DOHH2 (cell line): ENCODE results near the gene LRRC40.

Experiments
- CTCF ChIP-seq: fragments of 200-600 bp; sonication (generic); IDR thresholded peaks from one replicate; pipeline ENCODE4 v1.5.1; 2014; ENCODE audit warnings: antibody characterized with exemption, mild to moderate bottlenecking, low read depth, low read length; ENCODE audit not compliant: poor library complexity, severe bottlenecking
- EZH2phosphoT487 ChIP-seq: fragments of 200-600 bp; sonication (generic); IDR thresholded peaks from 2 replicates; pipeline ENCODE4 v1.6.1; 2017; ENCODE audit warnings: borderline replicate concordance, mild to moderate bottlenecking, antibody characterized with exemption, low read length, moderate library complexity, mixed read lengths

GRCh38 chr1:70112838-70113237 lies 92.5 kb downstream of the LRRC40 start:
- TF ChIP-seq CTCF (peak; percentile 58), EZH2phosphoT487 (no peak)
